ENCODE measurements around the gene TOM1L1.

Gene TOM1L1

GRCh38 chr17:54861471-54861983 is 39.1 kb upstream of the TOM1L1 start (continued):
- TF ChIP-seq ZNF140 (tag by site-specific recombination; IDR thresholded peaks at IDR 0.05) (no peak), ZNF626 (tag by site-specific recombination; IDR thresholded peaks at IDR 0.05) (no peak), ZNF354C (tag by site-specific recombination; IDR thresholded peaks at IDR 0.05; ENCODE audit: borderline replicate concordance, low read depth) (no peak), ZNF24 (tag by site-specific recombination; IDR thresholded peaks at IDR 0.05) (no peak), ZBTB26 (tag by site-specific recombination; optimal IDR thresholded peaks at IDR 0.05) (no peak), ZNF639 (tag by site-specific recombination; IDR thresholded peaks at IDR 0.05) (no peak), ZNF302 (tag by site-specific recombination; IDR thresholded peaks at IDR 0.05; ENCODE audit: low read depth) (no peak), ZNF785 (tag by site-specific recombination; IDR thresholded peaks at IDR 0.05) (no peak), WT1 (tag by site-specific recombination; IDR thresholded peaks at IDR 0.05) (no peak), ZNF184 (tag by site-specific recombination; IDR thresholded peaks at IDR 0.05) (no peak), PRDM4 (tag by site-specific recombination; IDR thresholded peaks at IDR 0.05) (no peak), ZFP69B (tag by site-specific recombination; IDR thresholded peaks at IDR 0.05) (no peak)
- TF ChIP-seq, protein P1, sequence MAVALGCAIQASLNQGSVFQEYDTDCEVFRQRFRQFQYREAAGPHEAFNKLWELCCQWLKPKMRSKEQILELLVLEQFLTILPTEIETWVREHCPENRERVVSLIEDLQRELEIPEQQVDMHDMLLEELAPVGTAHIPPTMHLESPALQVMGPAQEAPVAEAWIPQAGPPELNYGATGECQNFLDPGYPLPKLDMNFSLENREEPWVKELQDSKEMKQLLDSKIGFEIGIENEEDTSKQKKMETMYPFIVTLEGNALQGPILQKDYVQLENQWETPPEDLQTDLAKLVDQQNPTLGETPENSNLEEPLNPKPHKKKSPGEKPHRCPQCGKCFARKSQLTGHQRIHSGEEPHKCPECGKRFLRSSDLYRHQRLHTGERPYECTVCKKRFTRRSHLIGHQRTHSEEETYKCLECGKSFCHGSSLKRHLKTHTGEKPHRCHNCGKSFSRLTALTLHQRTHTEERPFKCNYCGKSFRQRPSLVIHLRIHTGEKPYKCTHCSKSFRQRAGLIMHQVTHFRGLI (tag by site-specific recombination; IDR thresholded peaks at IDR 0.05): no peak

DNA sequence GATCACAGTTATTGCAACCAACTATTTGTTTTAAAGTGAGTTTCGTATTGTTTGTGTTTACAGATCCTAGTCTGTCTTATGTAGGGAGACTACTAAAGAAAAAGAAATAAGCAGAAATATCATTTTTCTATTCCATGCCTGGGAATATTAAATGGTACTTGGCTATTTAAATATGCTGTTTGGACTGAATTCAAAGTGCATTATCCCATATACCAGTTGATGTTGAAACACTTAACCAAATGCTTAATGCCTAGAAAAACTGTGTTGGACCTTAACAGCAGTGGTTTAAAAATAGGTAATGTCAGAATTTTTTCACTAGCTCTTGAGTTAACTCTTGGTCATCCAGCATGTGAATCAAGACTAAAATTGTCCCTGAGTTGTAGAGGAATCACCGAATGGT is 37.5 kb upstream of the TOM1L1 start:
- ChIA-PET CTCF (no interaction called here), POLR2A (no interaction called here)
- Histone ChIP-seq H3K27ac (ENCODE audit: extremely low read depth, low read depth, low read length) (no peak overlapping the region), H3K36me3 (ENCODE audit: control insufficient read depth in 2 of 2, insufficient read depth in 1 of 2, low read length in 2 of 2) (no peaks in the 10 kb centered on the region), H3K4me1 (ENCODE audit: control insufficient read depth, insufficient read depth, low read length) (no peaks in the 10 kb centered on the region), H3K4me3 (ENCODE audit: low read depth, low read length) (no peak overlapping the region), H3K9me3 (ENCODE audit: control insufficient read depth, insufficient read depth, low read depth, low read length) (no peaks in the 10 kb centered on the region)
- no peak for TF ChIP-seq EGR2 (tag by site-specific recombination; IDR thresholded peaks at IDR 0.05; ENCODE audit: low read depth)
- TF ChIP-seq ZNF558 (tag by site-specific recombination; IDR thresholded peaks at IDR 0.05): no peak
- TF ChIP-seq ZFP3 (tag by site-specific recombination; IDR thresholded peaks at IDR 0.05; ENCODE audit: low read depth): no peak
- no peak for TF ChIP-seq ZNF670 (tag by site-specific recombination; IDR thresholded peaks at IDR 0.05; ENCODE audit: low read depth)
- no peak for TF ChIP-seq FEZF1 (tag by site-specific recombination; IDR thresholded peaks at IDR 0.05)
- no peak for TF ChIP-seq ZNF513 (tag by site-specific recombination; IDR thresholded peaks at IDR 0.05)
- TF ChIP-seq ZNF146 (tag by site-specific recombination; IDR thresholded peaks at IDR 0.05): no peak
- no peak for TF ChIP-seq KLF16 (tag by site-specific recombination; IDR thresholded peaks at IDR 0.05)
- TF ChIP-seq ZNF211 (tag by site-specific recombination; IDR thresholded peaks at IDR 0.05; ENCODE audit: low read depth): no peak
- no peak for TF ChIP-seq ZNF707 (tag by site-specific recombination; IDR thresholded peaks at IDR 0.05)
- TF ChIP-seq ZNF266 (tag by site-specific recombination; IDR thresholded peaks at IDR 0.05; ENCODE audit: low read depth): no peak
- no peak for TF ChIP-seq ZNF747 (tag by site-specific recombination; IDR thresholded peaks at IDR 0.05)
